Measurements from ENCODE around the gene PKN2.

- TF ChIP-seq CTCF (IDR thresholded peaks at IDR 0.05) (no peak), POLR2A (IDR thresholded peaks at IDR 0.05) (no peak), POLR2AphosphoS5 (IDR thresholded peaks at IDR 0.05) (no peak)
Observed at GRCh38 chr1:88851303-88852063, 167.4 kb downstream of the PKN2 start.

Data from transverse colon (tissue), 4 donors.